ENCODE results near the gene NEGR1. TPM values are rescaled to one million over a fixed set of nuclear protein-coding genes. Genes with fewer than 3 reads are reported as not detected.

The NEGR1 gene
- total RNA-seq, 1 experiment from 2014 or later, result 2.9 TPM

GRCh38 chr1:72122099-72122880, 160.0 kb downstream of the NEGR1 start:
- Mint-ChIP-seq H3K4me1 (peaks cover 3% of the 10 kb centered on the region; the same call in 1 of the 2 replicates), H3K9me3 (no peaks in the 10 kb centered on the region), H3K27me3 (ENCODE audit: low read depth) (no peaks in the 10 kb centered on the region), H3K36me3 (no peaks in the 10 kb centered on the region), H3K27ac (no peak overlapping the region), H3K4me3 (no peak overlapping the region)
- no peak for ATAC-seq
- DNase-seq (ENCODE audit: low spot score), result no peak
- TF ChIP-seq RORB (CRISPR knock-in tag; IDR thresholded peaks at IDR 0.05) (no peak), IRF2 (CRISPR knock-in tag; IDR thresholded peaks at IDR 0.05; ENCODE audit: borderline replicate concordance, low read depth) (no peak), GRHL2 (CRISPR knock-in tag; IDR thresholded peaks at IDR 0.05; ENCODE audit: insufficient replicate concordance, severe bottlenecking) (no peak), HMGA2 (CRISPR knock-in tag; IDR thresholded peaks at IDR 0.05) (no peak), ZNF396 (CRISPR knock-in tag; IDR thresholded peaks at IDR 0.05; ENCODE audit: borderline replicate concordance) (no peak), NR1H2 (CRISPR knock-in tag; IDR thresholded peaks at IDR 0.05) (no peak), ETV6 (CRISPR knock-in tag; IDR thresholded peaks at IDR 0.05) (no peak), GTF2I (CRISPR knock-in tag; conservative IDR thresholded peaks at IDR 0.05) (no peak), NFE2L1 (CRISPR knock-in tag; IDR thresholded peaks at IDR 0.05) (no peak), JUN (CRISPR knock-in tag; IDR thresholded peaks at IDR 0.05) (no peak), CREB1 (CRISPR knock-in tag; IDR thresholded peaks at IDR 0.05) (no peak), ZNF671 (CRISPR knock-in tag; IDR thresholded peaks at IDR 0.05) (no peak)
- TF ChIP-seq, protein P1, sequence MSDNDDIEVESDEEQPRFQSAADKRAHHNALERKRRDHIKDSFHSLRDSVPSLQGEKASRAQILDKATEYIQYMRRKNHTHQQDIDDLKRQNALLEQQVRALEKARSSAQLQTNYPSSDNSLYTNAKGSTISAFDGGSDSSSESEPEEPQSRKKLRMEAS (CRISPR knock-in tag; IDR thresholded peaks at IDR 0.05), result no peak
- POLR2A ChIA-PET, result no interaction called here
- CTCF ChIA-PET, result no interaction called here

DNA sequence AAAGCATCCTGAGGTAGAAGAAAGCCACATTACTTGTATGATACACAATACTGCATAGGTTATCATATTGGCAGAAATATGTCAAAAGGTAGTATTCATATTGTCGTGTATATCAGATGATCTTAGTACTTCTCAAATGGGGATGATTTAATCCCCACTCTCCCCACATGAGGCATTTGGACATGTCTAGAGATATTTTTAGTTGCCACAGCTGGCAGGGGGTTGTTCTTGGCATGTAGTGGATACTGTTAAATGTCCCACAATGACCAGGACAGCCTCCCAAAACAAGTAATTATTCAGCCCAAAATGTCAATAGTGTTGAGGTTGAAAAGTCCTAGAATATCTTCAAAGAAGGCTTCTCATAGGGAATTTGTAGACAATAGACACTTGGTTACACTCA, 162.8 kb downstream of the NEGR1 start:
- CTCF ChIA-PET, result no interaction called here
- peaks cover 3% of the 10 kb centered on the region; the same call in 1 of the 2 replicates for H3K4me1 Mint-ChIP-seq
- POLR2A ChIA-PET, result no interaction called here
- DNase-seq (ENCODE audit: low spot score) (no peak), ATAC-seq (no peak)
- H3K27ac Mint-ChIP-seq, result no peak overlapping the region
- no peaks in the 10 kb centered on the region for H3K9me3 Mint-ChIP-seq
- no peaks in the 10 kb centered on the region for H3K27me3 Mint-ChIP-seq (ENCODE audit: low read depth)
- no peaks in the 10 kb centered on the region for H3K36me3 Mint-ChIP-seq
- H3K4me3 Mint-ChIP-seq, result no peak overlapping the region
- TF ChIP-seq TEAD1 (CRISPR knock-in tag; IDR thresholded peaks at IDR 0.05) (no peak), E2F4 (CRISPR knock-in tag; IDR thresholded peaks at IDR 0.05; ENCODE audit: borderline replicate concordance, low read depth) (no peak), ZNF416 (CRISPR knock-in tag; IDR thresholded peaks at IDR 0.05) (no peak), NR3C1 (CRISPR knock-in tag; conservative IDR thresholded peaks at IDR 0.05; ENCODE audit: low read depth) (no peak), NR2C2 (CRISPR knock-in tag; IDR thresholded peaks at IDR 0.05) (no peak), ZNF121 (CRISPR knock-in tag; IDR thresholded peaks at IDR 0.05) (no peak), FOXP4 (CRISPR knock-in tag; IDR thresholded peaks at IDR 0.05) (no peak), FOXP1 (CRISPR knock-in tag; IDR thresholded peaks at IDR 0.05; ENCODE audit: borderline replicate concordance) (no peak), ZNF232 (CRISPR knock-in tag; IDR thresholded peaks at IDR 0.05) (no peak), ZNF138 (CRISPR knock-in tag; conservative IDR thresholded peaks at IDR 0.05) (no peak), CREM (CRISPR knock-in tag; IDR thresholded peaks at IDR 0.05) (no peak), GTF2I (CRISPR knock-in tag; conservative IDR thresholded peaks at IDR 0.05) (no peak), TEAD4 (CRISPR knock-in tag; IDR thresholded peaks at IDR 0.05) (no peak), CBFB (CRISPR knock-in tag; IDR thresholded peaks at IDR 0.05; ENCODE audit: low read depth) (no peak)
- TF ChIP-seq, protein P2, sequence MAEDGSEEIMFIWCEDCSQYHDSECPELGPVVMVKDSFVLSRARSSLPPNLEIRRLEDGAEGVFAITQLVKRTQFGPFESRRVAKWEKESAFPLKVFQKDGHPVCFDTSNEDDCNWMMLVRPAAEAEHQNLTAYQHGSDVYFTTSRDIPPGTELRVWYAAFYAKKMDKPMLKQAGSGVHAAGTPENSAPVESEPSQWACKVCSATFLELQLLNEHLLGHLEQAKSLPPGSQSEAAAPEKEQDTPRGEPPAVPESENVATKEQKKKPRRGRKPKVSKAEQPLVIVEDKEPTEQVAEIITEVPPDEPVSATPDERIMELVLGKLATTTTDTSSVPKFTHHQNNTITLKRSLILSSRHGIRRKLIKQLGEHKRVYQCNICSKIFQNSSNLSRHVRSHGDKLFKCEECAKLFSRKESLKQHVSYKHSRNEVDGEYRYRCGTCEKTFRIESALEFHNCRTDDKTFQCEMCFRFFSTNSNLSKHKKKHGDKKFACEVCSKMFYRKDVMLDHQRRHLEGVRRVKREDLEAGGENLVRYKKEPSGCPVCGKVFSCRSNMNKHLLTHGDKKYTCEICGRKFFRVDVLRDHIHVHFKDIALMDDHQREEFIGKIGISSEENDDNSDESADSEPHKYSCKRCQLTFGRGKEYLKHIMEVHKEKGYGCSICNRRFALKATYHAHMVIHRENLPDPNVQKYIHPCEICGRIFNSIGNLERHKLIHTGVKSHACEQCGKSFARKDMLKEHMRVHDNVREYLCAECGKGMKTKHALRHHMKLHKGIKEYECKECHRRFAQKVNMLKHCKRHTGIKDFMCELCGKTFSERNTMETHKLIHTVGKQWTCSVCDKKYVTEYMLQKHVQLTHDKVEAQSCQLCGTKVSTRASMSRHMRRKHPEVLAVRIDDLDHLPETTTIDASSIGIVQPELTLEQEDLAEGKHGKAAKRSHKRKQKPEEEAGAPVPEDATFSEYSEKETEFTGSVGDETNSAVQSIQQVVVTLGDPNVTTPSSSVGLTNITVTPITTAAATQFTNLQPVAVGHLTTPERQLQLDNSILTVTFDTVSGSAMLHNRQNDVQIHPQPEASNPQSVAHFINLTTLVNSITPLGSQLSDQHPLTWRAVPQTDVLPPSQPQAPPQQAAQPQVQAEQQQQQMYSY (CRISPR knock-in tag; IDR thresholded peaks at IDR 0.05), result no peak
- TF ChIP-seq, protein P3, sequence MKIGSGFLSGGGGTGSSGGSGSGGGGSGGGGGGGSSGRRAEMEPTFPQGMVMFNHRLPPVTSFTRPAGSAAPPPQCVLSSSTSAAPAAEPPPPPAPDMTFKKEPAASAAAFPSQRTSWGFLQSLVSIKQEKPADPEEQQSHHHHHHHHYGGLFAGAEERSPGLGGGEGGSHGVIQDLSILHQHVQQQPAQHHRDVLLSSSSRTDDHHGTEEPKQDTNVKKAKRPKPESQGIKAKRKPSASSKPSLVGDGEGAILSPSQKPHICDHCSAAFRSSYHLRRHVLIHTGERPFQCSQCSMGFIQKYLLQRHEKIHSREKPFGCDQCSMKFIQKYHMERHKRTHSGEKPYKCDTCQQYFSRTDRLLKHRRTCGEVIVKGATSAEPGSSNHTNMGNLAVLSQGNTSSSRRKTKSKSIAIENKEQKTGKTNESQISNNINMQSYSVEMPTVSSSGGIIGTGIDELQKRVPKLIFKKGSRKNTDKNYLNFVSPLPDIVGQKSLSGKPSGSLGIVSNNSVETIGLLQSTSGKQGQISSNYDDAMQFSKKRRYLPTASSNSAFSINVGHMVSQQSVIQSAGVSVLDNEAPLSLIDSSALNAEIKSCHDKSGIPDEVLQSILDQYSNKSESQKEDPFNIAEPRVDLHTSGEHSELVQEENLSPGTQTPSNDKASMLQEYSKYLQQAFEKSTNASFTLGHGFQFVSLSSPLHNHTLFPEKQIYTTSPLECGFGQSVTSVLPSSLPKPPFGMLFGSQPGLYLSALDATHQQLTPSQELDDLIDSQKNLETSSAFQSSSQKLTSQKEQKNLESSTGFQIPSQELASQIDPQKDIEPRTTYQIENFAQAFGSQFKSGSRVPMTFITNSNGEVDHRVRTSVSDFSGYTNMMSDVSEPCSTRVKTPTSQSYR (CRISPR knock-in tag; IDR thresholded peaks at IDR 0.05), result no peak
